ENCODE data around the gene NLGN4X.

- TF ChIP-seq POLR2A (IDR thresholded peaks at IDR 0.05; ENCODE audit: low read depth) = no peak
- no peak for TF ChIP-seq CTCF (IDR thresholded peaks at IDR 0.05)
- no peak for TF ChIP-seq POLR2AphosphoS5 (IDR thresholded peaks at IDR 0.05)
- no peak for TF ChIP-seq EP300 (IDR thresholded peaks at IDR 0.05)
Observed at GRCh38 chrX:6029014-6029413, 199.7 kb downstream of the NLGN4X start.
